ENCODE data around the gene VPS37B.

VPS37B gene

GRCh38 chr12:122852336-122853275 lies 43.3 kb downstream of the VPS37B start:
- no peak for DNase-seq (ENCODE audit: low read depth)

DNA sequence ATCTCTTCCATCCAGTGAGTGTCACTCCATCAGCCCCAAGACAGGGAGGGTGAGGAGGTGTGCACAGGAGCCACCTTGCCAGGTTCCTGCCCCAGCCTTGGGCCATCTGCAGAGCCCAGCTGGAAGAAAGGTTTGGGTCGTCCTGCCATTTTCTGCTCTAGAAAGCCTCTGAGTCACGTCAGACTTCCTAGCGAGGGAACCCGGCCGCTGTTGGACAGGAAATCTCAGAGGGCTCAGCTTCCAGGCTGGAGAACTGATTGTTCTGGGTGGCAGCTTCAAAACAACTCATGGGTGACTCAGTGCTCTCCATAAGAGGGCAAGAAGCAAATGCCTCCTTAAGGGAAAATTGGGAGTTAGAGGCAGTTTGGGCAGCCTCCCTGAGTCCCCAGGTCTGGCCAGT lies 44.1 kb downstream of the VPS37B start:
- DNase-seq (ENCODE audit: low read depth), result peak; percentile 88

DNA sequence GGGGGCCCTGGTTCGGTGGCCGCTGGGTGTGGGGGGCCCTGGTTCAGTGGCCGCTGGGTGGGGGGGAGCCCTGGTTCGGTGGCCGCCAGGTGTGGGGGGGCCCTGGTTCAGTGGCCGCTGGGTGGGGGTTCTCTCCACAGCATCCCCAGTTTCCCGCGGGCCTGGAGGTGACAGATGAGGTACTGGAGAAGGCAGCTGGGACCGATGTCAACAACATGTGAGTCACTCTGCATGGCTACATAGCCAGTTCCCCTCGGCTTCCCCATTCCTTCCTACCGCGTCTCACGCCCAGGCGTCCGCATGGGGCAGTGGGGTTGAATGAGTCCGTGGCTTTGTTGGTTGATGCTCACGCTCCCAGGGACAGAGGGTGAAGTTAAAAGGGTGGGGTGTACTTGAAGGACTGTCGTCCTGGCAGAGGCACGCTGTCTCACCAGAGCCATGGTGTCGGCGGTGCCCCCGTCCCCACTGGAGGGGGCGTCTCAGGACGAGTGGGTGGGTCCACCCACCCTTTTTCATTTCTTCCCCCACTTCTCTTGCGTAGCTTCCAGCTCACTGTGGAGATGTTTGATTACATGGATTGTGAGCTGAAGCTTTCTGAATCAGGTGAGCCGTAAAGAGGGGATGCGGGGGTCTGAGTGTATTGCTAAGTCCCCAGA lies 45.1 kb downstream of the VPS37B start:
- no peak for DNase-seq (ENCODE audit: low read depth)

DNA sequence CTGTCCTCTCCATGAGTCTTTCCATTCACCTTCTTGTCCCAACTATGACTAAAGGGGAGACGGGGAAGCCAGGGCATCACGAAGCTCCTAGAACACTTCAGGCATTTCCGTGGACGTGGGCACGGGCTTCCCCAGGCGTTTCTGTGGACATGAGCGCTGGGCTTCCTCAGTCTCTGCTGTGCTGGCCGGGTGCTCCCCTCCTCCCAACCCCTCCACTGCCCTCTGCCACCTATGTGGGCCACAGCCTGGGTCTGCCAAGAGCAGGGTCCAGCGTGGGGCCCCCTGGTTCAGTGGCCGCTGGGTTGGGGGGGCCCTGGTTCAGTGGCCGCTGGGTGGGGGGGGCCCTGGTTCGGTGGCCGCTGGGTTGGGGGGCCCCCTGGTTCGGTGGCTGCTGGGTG lies 45.9 kb downstream of the VPS37B start:
- DNase-seq (ENCODE audit: low read depth), result no peak

DNA sequence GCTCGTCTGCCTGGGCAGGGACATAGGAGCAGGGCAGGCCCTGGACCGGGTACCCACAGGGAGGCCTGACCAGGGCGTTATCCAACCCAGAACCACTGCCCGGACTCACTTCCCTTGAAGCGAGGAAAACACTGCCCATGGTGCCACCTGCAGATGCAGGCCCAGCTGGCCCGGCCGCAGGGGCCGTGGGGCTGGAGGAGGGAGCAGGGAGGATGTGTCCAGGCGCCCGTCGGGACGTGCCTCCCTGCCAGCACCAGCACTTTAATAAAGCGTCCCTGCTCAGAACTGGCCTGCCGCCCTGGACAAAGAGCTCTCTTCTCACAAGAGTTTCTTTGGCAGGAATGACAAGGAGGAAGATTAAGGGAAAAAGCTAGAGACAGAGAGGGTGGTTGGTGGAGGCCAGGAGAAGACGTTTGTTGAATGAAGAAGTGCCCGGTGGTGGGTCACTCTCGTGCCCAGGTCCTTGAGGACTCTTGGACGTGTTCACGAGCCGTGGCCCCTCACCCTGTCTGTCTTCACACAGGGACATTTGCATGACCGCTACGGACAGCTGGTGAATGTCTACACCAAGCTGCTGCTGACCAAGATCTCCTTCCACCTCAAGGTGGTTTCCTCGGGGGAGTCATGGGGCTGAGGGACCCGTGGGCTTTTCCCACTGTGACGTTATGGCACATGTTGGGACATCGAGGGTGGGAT lies 46.4 kb downstream of the VPS37B start:
- no peak for DNase-seq (ENCODE audit: low read depth)

- DNase-seq (ENCODE audit: low read depth), result no peak
These were observed 47.2 kb downstream of the VPS37B start for GRCh38 chr12:122848471-122849351.

DNA sequence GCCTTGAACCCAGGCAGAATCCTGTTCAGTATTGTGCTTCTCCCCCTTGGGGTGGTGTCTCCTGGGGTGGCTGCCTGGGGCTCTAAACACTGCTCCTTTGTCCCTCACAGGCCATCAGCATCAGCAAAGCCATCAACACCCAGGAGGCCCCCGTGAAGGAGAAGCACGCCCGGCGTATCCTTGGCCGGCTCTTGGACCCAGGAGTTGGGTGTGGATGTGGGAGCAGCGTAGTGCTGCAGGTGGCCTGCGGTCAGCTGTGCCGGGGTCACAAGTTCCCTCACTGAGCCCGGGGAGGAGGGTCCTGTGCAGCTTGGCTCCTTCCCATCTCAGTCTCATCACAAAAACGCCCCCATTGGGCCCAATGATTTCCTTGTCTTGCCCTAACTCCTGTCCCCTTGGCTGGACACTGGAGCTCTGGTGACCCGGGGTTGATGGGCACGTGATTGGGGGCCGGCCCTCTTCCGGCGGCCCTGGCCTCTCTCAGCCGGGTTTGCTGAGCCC lies 48.0 kb downstream of the VPS37B start:
- no peak for DNase-seq (ENCODE audit: low read depth)

GRCh38 chr12:122847516-122847836 lies 48.4 kb downstream of the VPS37B start:
- DNase-seq (ENCODE audit: low read depth), result no peak

- DNase-seq (ENCODE audit: low read depth), result no peak
These were observed 49.1 kb downstream of the VPS37B start for GRCh38 chr12:122846622-122847515.

- no peak for DNase-seq (ENCODE audit: low read depth)
These were observed 49.9 kb downstream of the VPS37B start for GRCh38 chr12:122845865-122846621.

DNA sequence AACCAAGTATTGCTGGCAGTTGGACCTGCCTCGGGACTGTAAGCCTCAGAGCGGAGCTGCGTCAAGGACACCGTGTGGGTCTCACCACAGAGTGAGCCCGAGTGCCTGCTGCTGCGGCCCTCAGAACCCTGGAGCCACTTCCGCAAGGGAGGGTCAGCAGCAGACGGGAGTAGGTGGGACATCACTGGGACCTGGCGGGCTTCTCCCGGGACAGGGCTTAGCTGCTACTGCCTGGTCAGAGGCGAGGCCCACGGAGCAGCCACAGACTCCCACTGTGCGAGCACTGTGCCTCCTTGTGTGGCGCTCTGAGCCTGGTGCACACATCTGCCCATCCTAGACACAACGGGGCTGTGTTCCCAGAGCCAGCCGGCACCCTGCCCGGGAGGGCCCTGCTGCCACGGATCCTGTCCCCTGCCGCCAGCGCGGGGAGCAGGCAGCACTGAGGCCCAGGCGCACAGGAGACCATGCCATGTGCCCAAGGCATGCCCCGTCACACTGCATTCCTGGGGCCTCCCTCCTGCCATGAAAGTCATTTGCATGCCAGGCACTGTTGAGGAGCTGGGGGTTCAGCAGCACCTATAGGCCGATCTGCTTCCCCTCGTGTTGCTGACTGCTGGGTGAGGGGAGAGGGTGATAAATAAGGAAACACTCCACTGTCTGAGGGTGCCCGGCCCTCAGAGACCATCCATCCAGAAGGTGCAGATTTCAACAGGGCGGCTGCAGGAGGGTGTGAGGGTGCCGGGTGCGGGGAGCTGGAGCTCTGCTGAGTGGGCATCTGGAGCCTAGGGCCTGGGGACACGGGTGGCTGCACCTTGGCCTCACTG lies 50.7 kb downstream of the VPS37B start:
- no peak for DNase-seq (ENCODE audit: low read depth)

- DNase-seq (ENCODE audit: low read depth), result no peak
These were observed 51.5 kb downstream of the VPS37B start for GRCh38 chr12:122844366-122844971.

- no peak for DNase-seq (ENCODE audit: low read depth)
These were observed 52.5 kb downstream of the VPS37B start for GRCh38 chr12:122843455-122843854.

DNA sequence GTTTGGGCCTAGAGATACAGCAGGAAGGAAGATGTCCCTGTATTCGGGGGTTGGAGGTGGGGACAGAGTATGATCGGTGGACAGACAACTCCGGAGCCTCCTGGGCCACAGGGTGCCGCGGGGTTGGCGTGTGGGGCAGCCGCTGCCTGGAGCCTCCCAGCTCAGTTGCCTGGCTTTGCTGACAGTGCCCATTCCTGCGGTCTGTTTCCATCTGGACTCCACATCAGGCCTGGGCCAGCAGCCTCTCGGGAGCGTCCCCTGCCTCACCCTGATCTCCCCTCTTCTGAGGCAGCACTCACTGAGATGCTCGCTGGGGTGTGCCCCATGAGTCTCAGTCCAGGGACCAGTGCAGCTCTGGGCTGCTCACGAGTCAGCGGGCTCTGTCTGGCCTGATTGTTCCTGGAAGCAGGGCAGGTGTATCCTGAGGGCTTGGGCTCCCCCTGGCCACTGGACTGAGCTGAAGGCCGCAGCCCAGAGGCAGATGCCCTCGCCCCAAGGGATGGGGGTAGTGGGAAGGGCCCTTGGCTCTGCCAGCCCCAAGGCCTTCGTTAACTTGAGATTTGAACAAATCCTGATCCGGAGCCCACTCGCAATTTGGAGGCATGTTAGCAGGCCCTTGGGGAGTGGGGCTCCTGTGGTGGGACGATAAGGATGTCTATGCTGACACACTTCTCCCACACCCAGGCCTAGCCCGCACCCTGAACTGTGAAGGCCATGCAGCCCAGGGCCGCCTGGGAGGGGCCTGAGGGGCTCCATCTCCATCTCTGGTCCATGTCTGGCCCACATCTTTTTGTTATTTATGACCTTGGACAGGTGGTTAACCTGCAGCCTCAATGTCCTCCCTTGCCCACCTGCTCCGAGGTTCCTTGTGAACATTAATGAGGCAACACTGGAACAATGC lies 53.2 kb downstream of the VPS37B start:
- no peak for DNase-seq (ENCODE audit: low read depth)

GRCh38 chr12:122841544-122842321 lies 54.2 kb downstream of the VPS37B start:
- DNase-seq (ENCODE audit: low read depth), result peak; percentile 67
